SK-N-SH (cell line): Measurements from ENCODE around the gene ZNHIT3. TPM values are rescaled to one million over a fixed set of nuclear protein-coding genes. Genes with fewer than 3 reads are reported as not detected.
"Not testable (repeated sequence)": the region's sequence is repeated elsewhere in the genome, so short reads cannot be mapped to it uniquely, and the experiment has no call there.

Experiments
- CTCF ChIA-PET: fragments of 300-600, 350-600 bp; formaldehyde crosslinking; extraction: SDS; loops from one replicate; lab custom pipeline; 2021; lab: Yijun Ruan, JAX
- POLR2A ChIA-PET: fragments of 350-600 bp; sonication (Branson Sonifier 250); formaldehyde crosslinking; extraction: SDS; loops from one replicate; lab custom pipeline; 2020; ENCODE audit warnings: antibody characterized with exemption, inconsistent platforms; lab: Yijun Ruan, JAX
- DNase-seq: peaks from one replicate; pipeline ENCODE4 v3.0.0; 2012
- H2AFZ ChIP-seq: fragments of 200-600 bp; sonication (generic); 2 replicates; pipeline ENCODE4 v1.8.1; 2016; ENCODE audit warnings: antibody characterized with exemption, mild to moderate bottlenecking, low read depth
- H3F3A ChIP-seq: fragments of 200-600 bp; sonication (generic); replicated peaks from 2 replicates; pipeline ENCODE3; 2016; ENCODE audit warnings: antibody characterized with exemption, mild to moderate bottlenecking; ENCODE audit not compliant: insufficient read depth
- H3K27ac ChIP-seq, 2 experiments: fragments of 200-500 bp in 1 of 2; fragments of 200-600 bp in 1 of 2; sonication (Bioruptor generic) in 1 of 2; sonication (generic), shearing (Covaris generic) in 1 of 2; 2 replicates each; pipeline versions ENCODE4 v1.5.1 to v1.6.1; 2014 to 2016; ENCODE audit warnings: low read depth in 2 of 2, inconsistent platforms in 1 of 2, low read length in 1 of 2, mild to moderate bottlenecking in 1 of 2, mixed read lengths in 1 of 2
- H3K27me3 ChIP-seq: fragments of 200-600 bp; sonication (generic), shearing (Covaris generic); 2 replicates; pipeline ENCODE4 v1.6.1; 2016; ENCODE audit warnings: mixed run types; ENCODE audit not compliant: insufficient read depth
- H3K36me3 ChIP-seq, 2 experiments: fragments of 200-500 bp in 1 of 2; fragments of 200-600 bp in 1 of 2; sonication (Bioruptor generic) in 1 of 2; sonication (generic) in 1 of 2; replicated peaks in 1 of 2; 2 replicates each; pipeline versions ENCODE3 to v1.5.1; 2014 to 2016; ENCODE audit warnings: low read length in 1 of 2, mild to moderate bottlenecking in 1 of 2; ENCODE audit not compliant: insufficient read depth in 2 of 2, control insufficient read depth in 1 of 2
- H3K4me1 ChIP-seq, 2 experiments: fragments of 200-500 bp in 1 of 2; fragments of 200-600 bp in 1 of 2; sonication (Bioruptor generic) in 1 of 2; sonication (generic), shearing (Covaris generic) in 1 of 2; 2 replicates each; pipeline versions ENCODE4 v1.5.1 to v1.6.1; 2014 to 2016; ENCODE audit warnings: low read depth in 1 of 2, low read length in 1 of 2, mixed run types in 1 of 2; ENCODE audit not compliant: insufficient read depth in 2 of 2, control insufficient read depth in 1 of 2
- H3K4me2 ChIP-seq: fragments of 200-600 bp; sonication (generic), shearing (Covaris generic); 2 replicates; pipeline ENCODE4 v1.6.1; 2017; ENCODE audit warnings: mixed run types
- H3K4me3 ChIP-seq, 2 experiments: fragments of 200-500 bp in 1 of 2; fragments of 200-600 bp in 1 of 2; sonication (Bioruptor generic) in 1 of 2; sonication (generic), shearing (Covaris generic) in 1 of 2; 2 replicates each; pipeline versions ENCODE4 v1.5.1 to v1.8.1; 2014 to 2016; ENCODE audit warnings: low read depth in 2 of 2, inconsistent platforms in 1 of 2, low read length in 1 of 2, mild to moderate bottlenecking in 1 of 2, mixed read lengths in 1 of 2, moderate library complexity in 1 of 2
- H3K79me2 ChIP-seq: fragments of 200-600 bp; sonication (generic); 2 replicates; pipeline ENCODE4 v1.8.1; 2017; ENCODE audit warnings: mild to moderate bottlenecking; ENCODE audit not compliant: insufficient read depth
- H3K9ac ChIP-seq: fragments of 200-600 bp; sonication (generic); 2 replicates; pipeline ENCODE4 v1.6.1; 2017; ENCODE audit warnings: mixed run types
- H3K9me2 ChIP-seq: fragments of 200-600 bp; sonication (generic); 2 replicates; pipeline ENCODE4 v1.6.1; 2017; ENCODE audit warnings: mixed run types
- H3K9me3 ChIP-seq: fragments of 200-600 bp; sonication (generic); 2 replicates; pipeline ENCODE4 v1.6.1; 2017; ENCODE audit warnings: mixed run types, mild to moderate bottlenecking, moderate library complexity
- H4K20me1 ChIP-seq: fragments of 200-600 bp; sonication (generic); 2 replicates; pipeline ENCODE4 v1.6.1; 2017; ENCODE audit warnings: mild to moderate bottlenecking, mixed run types; ENCODE audit not compliant: insufficient read depth
- FOSL2 ChIP-seq: IDR thresholded peaks from 2 replicates; pipeline ENCODE4 v1.4.0; 2012; ENCODE audit warnings: low read depth, mild to moderate bottlenecking, moderate library complexity, borderline replicate concordance
- FOXJ3 ChIP-seq: sonication (generic); formaldehyde crosslinking; IDR thresholded peaks from 2 replicates; pipeline ENCODE4 v1.5.1; 2020; ENCODE audit warnings: mild to moderate bottlenecking, missing genetic modification reagents
- TCF12 ChIP-seq: IDR thresholded peaks from 2 replicates; pipeline ENCODE4 v1.4.0; 2012
- TEAD4 ChIP-seq: IDR thresholded peaks from 2 replicates; pipeline ENCODE4 v1.4.0; 2012; ENCODE audit warnings: mild to moderate bottlenecking, borderline replicate concordance; ENCODE audit not compliant: insufficient read depth
- YY1 ChIP-seq: IDR thresholded peaks from 2 replicates; pipeline ENCODE4 v1.4.0; 2012; ENCODE audit warnings: low read depth, mild to moderate bottlenecking
- ZBTB33 ChIP-seq: IDR thresholded peaks from 2 replicates; pipeline ENCODE4 v1.4.0; 2012; ENCODE audit warnings: low read depth, borderline replicate concordance
- WGBS: methylation state at CpG from one replicate; pipeline ENCODE4 v1.1.6; 2017; ENCODE audit warnings: low lambda C conversion rate; 5-methylcytosine and 5-hydroxymethylcytosine counted together
- polyA plus RNA-seq, 3 experiments: library from polyadenylated mRNA; depleted of rRNA; stranded (reverse); fragments of >200 nt; gene quantifications; 2 replicates each; pipeline ENCODE4 v1.2.3, GENCODE V29; 2012
- TF ChIP-seq, protein P1 (sequence below): IDR thresholded peaks from 2 replicates; pipeline ENCODE4 v1.6.1; 2012; ENCODE audit warnings: mild to moderate bottlenecking, low read depth, low read length, moderate library complexity

The ZNHIT3 gene
- polyA plus RNA-seq, 1 of the 3 experiments (the other 2 are of a cell fraction) = 59.9 TPM

- H3K4me2 ChIP-seq, H3K4me1 ChIP-seq, H3K9me2 ChIP-seq, POLR2A ChIA-PET, H4K20me1 ChIP-seq, H3K79me2 ChIP-seq, H3K9ac ChIP-seq, H3K9me3 ChIP-seq, H3K36me3 ChIP-seq, H3F3A ChIP-seq, H2AFZ ChIP-seq, DNase-seq, H3K4me3 ChIP-seq, H3K27ac ChIP-seq, CTCF ChIA-PET: not testable (repeated sequence)
- no CpG with 5 or more reads among the region's 9 CpGs for WGBS
- peaks cover 13% of the 10 kb centered on the region; the same call in 1 of the 2 replicates for H3K27me3 ChIP-seq
Observed at GRCh38 chr17:36457701-36458100, 28.8 kb upstream of the ZNHIT3 start.

DNA sequence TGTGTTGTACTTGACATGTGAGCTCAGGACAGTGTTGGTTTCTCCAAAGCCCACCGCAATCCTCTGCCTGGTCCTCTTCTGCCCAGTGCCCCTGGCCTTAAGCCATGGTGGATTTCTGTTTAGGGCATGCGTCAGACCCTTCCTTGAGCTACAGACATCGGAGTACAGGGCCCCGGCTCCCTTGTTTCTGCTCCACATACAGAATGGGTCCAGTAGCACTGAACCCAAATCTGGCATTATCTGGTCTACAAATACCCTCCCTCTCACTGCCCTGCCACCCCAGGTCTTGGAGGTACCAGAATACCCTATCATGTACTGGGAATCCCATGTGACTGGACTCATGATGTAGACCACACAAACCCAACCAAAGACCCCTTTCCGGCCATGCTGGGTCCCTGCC is 27.4 kb upstream of the ZNHIT3 start:
- no peaks in the 10 kb centered on the region for H3K9me3 ChIP-seq
- WGBS = 56% methylated on average over 1 of the region's 5 CpGs
- CTCF ChIA-PET = no interaction called here
- TF ChIP-seq FOXJ3 (CRISPR knock-in tag) (no peak), TCF12 (no peak), ZBTB33 (no peak), TEAD4 (no peak), YY1 (no peak), FOSL2 (no peak)
- TF ChIP-seq, protein P1, sequence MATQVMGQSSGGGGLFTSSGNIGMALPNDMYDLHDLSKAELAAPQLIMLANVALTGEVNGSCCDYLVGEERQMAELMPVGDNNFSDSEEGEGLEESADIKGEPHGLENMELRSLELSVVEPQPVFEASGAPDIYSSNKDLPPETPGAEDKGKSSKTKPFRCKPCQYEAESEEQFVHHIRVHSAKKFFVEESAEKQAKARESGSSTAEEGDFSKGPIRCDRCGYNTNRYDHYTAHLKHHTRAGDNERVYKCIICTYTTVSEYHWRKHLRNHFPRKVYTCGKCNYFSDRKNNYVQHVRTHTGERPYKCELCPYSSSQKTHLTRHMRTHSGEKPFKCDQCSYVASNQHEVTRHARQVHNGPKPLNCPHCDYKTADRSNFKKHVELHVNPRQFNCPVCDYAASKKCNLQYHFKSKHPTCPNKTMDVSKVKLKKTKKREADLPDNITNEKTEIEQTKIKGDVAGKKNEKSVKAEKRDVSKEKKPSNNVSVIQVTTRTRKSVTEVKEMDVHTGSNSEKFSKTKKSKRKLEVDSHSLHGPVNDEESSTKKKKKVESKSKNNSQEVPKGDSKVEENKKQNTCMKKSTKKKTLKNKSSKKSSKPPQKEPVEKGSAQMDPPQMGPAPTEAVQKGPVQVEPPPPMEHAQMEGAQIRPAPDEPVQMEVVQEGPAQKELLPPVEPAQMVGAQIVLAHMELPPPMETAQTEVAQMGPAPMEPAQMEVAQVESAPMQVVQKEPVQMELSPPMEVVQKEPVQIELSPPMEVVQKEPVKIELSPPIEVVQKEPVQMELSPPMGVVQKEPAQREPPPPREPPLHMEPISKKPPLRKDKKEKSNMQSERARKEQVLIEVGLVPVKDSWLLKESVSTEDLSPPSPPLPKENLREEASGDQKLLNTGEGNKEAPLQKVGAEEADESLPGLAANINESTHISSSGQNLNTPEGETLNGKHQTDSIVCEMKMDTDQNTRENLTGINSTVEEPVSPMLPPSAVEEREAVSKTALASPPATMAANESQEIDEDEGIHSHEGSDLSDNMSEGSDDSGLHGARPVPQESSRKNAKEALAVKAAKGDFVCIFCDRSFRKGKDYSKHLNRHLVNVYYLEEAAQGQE = no peak
- no peaks in the 10 kb centered on the region for H3K79me2 ChIP-seq
- H3K4me2 ChIP-seq = no peak overlapping the region
- POLR2A ChIA-PET = no interaction called here
- DNase-seq = no peak
- no peak overlapping the region for H2AFZ ChIP-seq
- H3F3A ChIP-seq = no peaks in the 10 kb centered on the region
- no peaks in the 10 kb centered on the region for H4K20me1 ChIP-seq
- H3K27ac ChIP-seq = no peak overlapping the region
- no peaks in the 10 kb centered on the region for H3K9me2 ChIP-seq
- H3K9ac ChIP-seq = no peak overlapping the region
- no peaks in the 10 kb centered on the region for H3K4me1 ChIP-seq
- H3K4me3 ChIP-seq = no peak overlapping the region
- no peaks in the 10 kb centered on the region for H3K36me3 ChIP-seq
- H3K27me3 ChIP-seq = peaks cover 13% of the 10 kb centered on the region; the same call in 1 of the 2 replicates
